H9 (cell line): ENCODE results near the gene FRMD4B. TPM values are rescaled to one million over a fixed set of nuclear protein-coding genes. Genes with fewer than 3 reads are reported as not detected.

Source experiments
- DNase-seq: peaks from one replicate; pipeline ENCODE4 v3.0.0-alpha.2; 2017
- H2AFZ ChIP-seq: one replicate; pipeline ENCODE4 v1.6.1; 2013; ENCODE audit warnings: mild to moderate bottlenecking, low read length, control low read depth, moderate library complexity
- H2AK5ac ChIP-seq: 2 replicates; pipeline ENCODE4 v1.6.1; 2013; ENCODE audit warnings: low read length, control low read depth, mixed read lengths; ENCODE audit not compliant: insufficient read length
- H2BK120ac ChIP-seq: one replicate; pipeline ENCODE4 v1.6.1; 2013; ENCODE audit warnings: low read depth, mild to moderate bottlenecking, low read length, control low read depth, inconsistent platforms; ENCODE audit not compliant: poor library complexity, severe bottlenecking
- H2BK12ac ChIP-seq: 2 replicates; pipeline ENCODE4 v1.6.1; 2013; ENCODE audit warnings: low read length, control low read depth, mixed read lengths, low read depth; ENCODE audit not compliant: insufficient read length
- H2BK15ac ChIP-seq: 2 replicates; pipeline ENCODE4 v1.6.1; 2013; ENCODE audit warnings: low read depth, low read length, control low read depth
- H2BK20ac ChIP-seq: one replicate; pipeline ENCODE4 v1.6.1; 2013; ENCODE audit warnings: low read depth, mild to moderate bottlenecking, low read length, control low read depth, inconsistent platforms; ENCODE audit not compliant: poor library complexity, severe bottlenecking
- H2BK5ac ChIP-seq: 2 replicates; pipeline ENCODE4 v1.6.1; 2013; ENCODE audit warnings: low read length, control low read depth, mixed read lengths; ENCODE audit not compliant: insufficient read length
- H3K14ac ChIP-seq: 2 replicates; pipeline ENCODE4 v1.6.1; 2013; ENCODE audit warnings: low read length, control low read depth; ENCODE audit not compliant: insufficient read depth
- H3K18ac ChIP-seq: 2 replicates; pipeline ENCODE4 v1.6.1; 2013; ENCODE audit warnings: low read depth, mild to moderate bottlenecking, mixed read lengths, low read length, control low read depth; ENCODE audit not compliant: insufficient read length
- H3K23ac ChIP-seq: 2 replicates; pipeline ENCODE4 v1.6.1; 2013; ENCODE audit warnings: low read length, control low read depth, mixed read lengths, low read depth; ENCODE audit not compliant: insufficient read length
- H3K23me2 ChIP-seq: 2 replicates; pipeline ENCODE4 v1.6.1; 2013; ENCODE audit warnings: low read depth, mild to moderate bottlenecking, mixed read lengths, low read length, control low read depth; ENCODE audit not compliant: insufficient read length, poor library complexity, severe bottlenecking
- H3K27ac ChIP-seq: 2 replicates; pipeline ENCODE4 v1.5.1; 2013; ENCODE audit warnings: low read length, control low read depth, mixed read lengths, low read depth; ENCODE audit not compliant: insufficient read length
- H3K27me3 ChIP-seq: 2 replicates; pipeline ENCODE4 v1.6.1; 2013; ENCODE audit warnings: low read length, control low read depth, inconsistent platforms; ENCODE audit not compliant: insufficient read depth
- H3K4ac ChIP-seq: 2 replicates; pipeline ENCODE4 v1.6.1; 2013; ENCODE audit warnings: low read depth, mild to moderate bottlenecking, control low read depth, inconsistent platforms, low read length, moderate library complexity
- H3K4me1 ChIP-seq: 2 replicates; pipeline ENCODE4 v1.6.1; 2013; ENCODE audit warnings: low read length, control low read depth, inconsistent platforms; ENCODE audit not compliant: insufficient read depth
- H3K4me2 ChIP-seq: 2 replicates; pipeline ENCODE4 v1.6.1; 2013; ENCODE audit warnings: low read length, control low read depth, mixed read lengths; ENCODE audit not compliant: insufficient read length, insufficient read depth
- H3K56ac ChIP-seq: 2 replicates; pipeline ENCODE4 v1.6.1; 2013; ENCODE audit warnings: low read depth, mild to moderate bottlenecking, mixed read lengths, low read length, control low read depth; ENCODE audit not compliant: insufficient read length
- H3K79me1 ChIP-seq: 2 replicates; pipeline ENCODE4 v1.6.1; 2013; ENCODE audit warnings: low read depth, mild to moderate bottlenecking, moderate library complexity, low read length, control low read depth, inconsistent platforms; ENCODE audit not compliant: insufficient read depth, poor library complexity, severe bottlenecking
- H3K79me2 ChIP-seq: 2 replicates; pipeline ENCODE4 v1.6.1; 2013; ENCODE audit warnings: low read length, control low read depth, inconsistent platforms; ENCODE audit not compliant: insufficient read depth
- H3K9ac ChIP-seq: 2 replicates; pipeline ENCODE4 v1.6.1; 2013; ENCODE audit warnings: low read length, control low read depth, mixed read lengths; ENCODE audit not compliant: insufficient read length; ENCODE audit errors: extremely low read depth
- H3K9me3 ChIP-seq: one replicate; pipeline ENCODE4 v1.6.1; 2013; ENCODE audit warnings: low read depth, low read length, inconsistent platforms; ENCODE audit not compliant: control insufficient read depth
- H3T11ph ChIP-seq: one replicate; pipeline ENCODE4 v1.6.1; 2013; ENCODE audit warnings: mild to moderate bottlenecking, low read length, control low read depth, inconsistent platforms
- H4K20me1 ChIP-seq: one replicate; pipeline ENCODE4 v1.6.1; 2013; ENCODE audit not compliant: control insufficient read depth, insufficient read length, insufficient read depth
- H4K5ac ChIP-seq: 2 replicates; pipeline ENCODE4 v1.6.1; 2013; ENCODE audit warnings: low read depth, mild to moderate bottlenecking, mixed read lengths, low read length, control low read depth; ENCODE audit not compliant: insufficient read length
- H4K8ac ChIP-seq: replicated peaks from 2 replicates; pipeline ENCODE4 v1.6.1; 2013; ENCODE audit warnings: low read length, control low read depth, mixed read lengths, low read depth; ENCODE audit not compliant: insufficient read length
- H4K91ac ChIP-seq: 2 replicates; pipeline ENCODE4 v1.6.1; 2013; ENCODE audit warnings: low read depth, mild to moderate bottlenecking, moderate library complexity, mixed read lengths, low read length, control low read depth; ENCODE audit not compliant: insufficient read length
- H3K27ac Mint-ChIP-seq, 3 experiments: 2 replicates in 2 of 3; 3 replicates in 1 of 3; pipeline ENCODE4 v1.8.0; 2020 to 2021; ENCODE audit warnings: mixed read lengths in 3 of 3, mild to moderate bottlenecking in 1 of 3, moderate library complexity in 1 of 3
- H3K27me3 Mint-ChIP-seq: 2 replicates; pipeline ENCODE4 v1.8.0; 2021; ENCODE audit warnings: low read depth, mild to moderate bottlenecking, moderate library complexity, mixed read lengths
- H3K36me3 Mint-ChIP-seq, 3 experiments: 2 replicates in 2 of 3; 3 replicates in 1 of 3; pipeline ENCODE4 v1.8.0; 2020 to 2021; ENCODE audit warnings: low read depth in 3 of 3, mixed read lengths in 3 of 3; ENCODE audit not compliant: insufficient read depth in 1 of 3
- H3K4me1 Mint-ChIP-seq, 2 experiments: 2 replicates each; pipeline ENCODE4 v1.8.0; 2020; ENCODE audit warnings: mixed read lengths in 2 of 2
- H3K4me3 Mint-ChIP-seq, 2 experiments: 2 replicates in 1 of 2; 3 replicates in 1 of 2; pipeline ENCODE4 v1.8.0; 2020 to 2021; ENCODE audit warnings: mild to moderate bottlenecking in 2 of 2, mixed read lengths in 2 of 2, moderate library complexity in 1 of 2
- H3K9me3 Mint-ChIP-seq, 2 experiments: 2 replicates in 1 of 2; 3 replicates in 1 of 2; pipeline ENCODE4 v1.8.0; 2020; ENCODE audit warnings: mild to moderate bottlenecking in 2 of 2, mixed read lengths in 2 of 2, moderate library complexity in 1 of 2
- CTCF ChIP-seq: fragments of 200-600 bp; sonication (generic); conservative IDR thresholded peaks from 3 replicates; pipeline ENCODE4 v1.8.0; 2021; ENCODE audit warnings: antibody characterized with exemption, mild to moderate bottlenecking
- WGBS: extraction: QIAGEN DNeasy Blood & Tissue Kit; methylation state at CpG from one replicate; pipeline ENCODE4 v1.1.7; 2013; ENCODE audit warnings: missing lambda C conversion rate, low lambda C conversion rate, mixed read lengths; ENCODE audit not compliant: insufficient read length; ENCODE audit errors: extremely low coverage; 5-methylcytosine and 5-hydroxymethylcytosine counted together
- total RNA-seq: library from RNA; stranded (reverse); gene quantifications from 2 replicates; pipeline ENCODE4 v1.2.1, GENCODE V29; 2021

Gene FRMD4B
- total RNA-seq, 1 experiment from 2014 or later: 3.4 TPM

DNA sequence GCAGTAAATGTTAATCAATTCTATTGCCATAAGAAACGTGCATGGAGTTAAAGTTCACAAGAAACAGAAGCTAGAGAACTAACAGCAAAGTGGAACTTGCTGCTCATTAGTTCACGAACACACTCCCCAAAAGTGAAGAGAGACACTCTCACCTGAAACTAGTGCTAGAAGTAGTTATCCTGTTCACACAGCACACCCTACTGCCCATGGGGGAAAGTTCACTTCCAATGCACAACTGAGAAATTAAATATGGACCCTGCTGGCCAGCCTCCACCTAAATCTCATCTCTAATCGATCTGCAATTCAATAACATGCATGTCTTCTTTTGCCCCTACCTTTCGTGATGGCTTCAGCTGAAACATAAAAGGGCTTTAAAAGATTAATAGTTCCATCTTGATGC lies 39.4 kb upstream of the FRMD4B start:
- Mint-ChIP-seq H3K9me3 (no peaks in the 10 kb centered on the region), H3K27ac (no peak overlapping the region; a peak in 1 of 7 replicates)
- no peak overlapping the region for H3K14ac ChIP-seq

More for the DNA sequence above, 39.4 kb upstream of the FRMD4B start:
- Histone ChIP-seq H3K27me3 (no peaks in the 10 kb centered on the region), H3K23ac (no peak overlapping the region), H3K9me3 (no peaks in the 10 kb centered on the region), H2BK20ac (no peak overlapping the region), H3K4me1 (no peaks in the 10 kb centered on the region), H3K23me2 (no peaks in the 10 kb centered on the region), H3K56ac (no peak overlapping the region), H2AFZ (no peak overlapping the region), H3K9ac (no peak overlapping the region), H3K79me1 (no peaks in the 10 kb centered on the region), H4K5ac (no peak overlapping the region), H2BK15ac (no peak overlapping the region), H3K4me2 (no peak overlapping the region), H3K79me2 (no peaks in the 10 kb centered on the region), H2AK5ac (no peak overlapping the region), H2BK120ac (no peak overlapping the region), H2BK12ac (no peak overlapping the region), H3K18ac (no peak overlapping the region), H3K4ac (no peak overlapping the region), H3K27ac (no peak overlapping the region), H4K20me1 (no peaks in the 10 kb centered on the region), H4K8ac (no peak overlapping the region), H3T11ph (no peak overlapping the region), H2BK5ac (no peak overlapping the region), H4K91ac (no peak overlapping the region)
- no CpG with 5 or more reads among the region's 4 CpGs for WGBS
- H3K36me3 Mint-ChIP-seq: no peaks in the 10 kb centered on the region
- no peak overlapping the region for H3K4me3 Mint-ChIP-seq
- no peaks in the 10 kb centered on the region for H3K27me3 Mint-ChIP-seq
- peak; percentile 37 for DNase-seq
- TF ChIP-seq CTCF: peak; percentile 75
- H3K4me1 Mint-ChIP-seq: peaks cover 6 to 8% of the 10 kb centered on the region in 2 experiments; a peak in 3 of 4 replicates
